Stomach (tissue), 4 donors: ENCODE data around the gene ULBP2.

Source experiments
- CTCF ChIP-seq, 7 experiments: fragments of 450-650 bp in 4 of 7; fragments of 200-600 bp in 3 of 7; sonication (generic) in 3 of 7; IDR thresholded peaks; one replicate each; pipeline ENCODE4 v1.5.1; 2016 to 2019; ENCODE audit warnings: antibody characterized with exemption in 7 of 7, control low read depth in 2 of 7, mild to moderate bottlenecking in 1 of 7
- EP300 ChIP-seq: sonication (generic); formaldehyde crosslinking; IDR thresholded peaks from one replicate; pipeline ENCODE4 v1.6.1; 2017; ENCODE audit warnings: antibody characterized with exemption
- POLR2A ChIP-seq, 4 donors: fragments of 450-650 bp; IDR thresholded peaks; one replicate each; pipeline ENCODE4 v1.6.1; 2016; ENCODE audit warnings: antibody characterized with exemption in 4 of 4, control low read depth in 2 of 4, mild to moderate bottlenecking in 1 of 4, moderate library complexity in 1 of 4

GRCh38 chr6:149963462-149964307 is 21.9 kb downstream of the ULBP2 start, which contains the start of gene ULBP1:
- no peak for TF ChIP-seq CTCF (IDR thresholded peaks at IDR 0.05)
- no peak for TF ChIP-seq POLR2A (IDR thresholded peaks at IDR 0.05)
- TF ChIP-seq EP300 = no peak
